GM23248 (cell line): ENCODE data around the gene CAMKMT. TPM values are rescaled to one million over a fixed set of nuclear protein-coding genes. Genes with fewer than 3 reads are reported as not detected.

ENCODE experiments used
- DNase-seq: peaks from one replicate; pipeline ENCODE4 v3.0.0-alpha.2; 2015
- H2AFZ ChIP-seq: fragments of 200-600 bp; sonication (generic); 2 replicates; pipeline ENCODE4 v1.6.1; 2016; ENCODE audit warnings: antibody characterized with exemption
- H3F3A ChIP-seq: fragments of 200-600 bp; sonication (generic); 2 replicates; pipeline ENCODE4 v1.6.1; 2016; ENCODE audit warnings: mild to moderate bottlenecking, antibody characterized with exemption, mixed run types; ENCODE audit not compliant: insufficient read depth
- H3K27ac ChIP-seq: fragments of 200-600 bp; sonication (generic); 2 replicates; pipeline ENCODE4 v1.5.1; 2016; ENCODE audit warnings: mild to moderate bottlenecking
- H3K27me3 ChIP-seq: fragments of 200-600 bp; sonication (generic); replicated peaks from 2 replicates; pipeline ENCODE4 v1.6.1; 2016; ENCODE audit warnings: mild to moderate bottlenecking; ENCODE audit not compliant: insufficient read depth
- H3K36me3 ChIP-seq: fragments of 200-600 bp; sonication (generic); 2 replicates; pipeline ENCODE4 v1.6.1; 2016; ENCODE audit warnings: low read depth, mild to moderate bottlenecking
- H3K4me1 ChIP-seq: fragments of 200-600 bp; sonication (generic); 2 replicates; pipeline ENCODE4 v1.6.1; 2016; ENCODE audit warnings: mild to moderate bottlenecking; ENCODE audit not compliant: insufficient read depth
- H3K4me2 ChIP-seq: fragments of 200-600 bp; sonication (generic); one replicate; pipeline ENCODE4 v1.6.1; 2016; ENCODE audit warnings: mild to moderate bottlenecking; ENCODE audit not compliant: unreplicated experiment
- H3K4me3 ChIP-seq: fragments of 200-600 bp; sonication (generic); 2 replicates; pipeline ENCODE4 v1.5.1; 2016; ENCODE audit warnings: mild to moderate bottlenecking
- H3K79me2 ChIP-seq: fragments of 200-600 bp; sonication (generic); 2 replicates; pipeline ENCODE4 v1.6.1; 2016; ENCODE audit warnings: mild to moderate bottlenecking; ENCODE audit not compliant: insufficient read depth
- H3K9ac ChIP-seq: fragments of 200-600 bp; sonication (generic); 2 replicates; pipeline ENCODE4 v1.6.1; 2016; ENCODE audit warnings: mild to moderate bottlenecking
- H3K9me2 ChIP-seq: fragments of 200-600 bp; sonication (generic); 2 replicates; pipeline ENCODE4 v1.6.1; 2016; ENCODE audit warnings: mixed run types, mild to moderate bottlenecking, moderate library complexity; ENCODE audit not compliant: insufficient read depth
- H3K9me3 ChIP-seq: fragments of 200-600 bp; sonication (generic); one replicate; pipeline ENCODE4 v1.6.1; 2017; ENCODE audit warnings: low read depth
- H4K20me1 ChIP-seq: fragments of 200-600 bp; sonication (generic); 2 replicates; pipeline ENCODE4 v1.6.0; 2016; ENCODE audit not compliant: insufficient read depth
- EZH2 ChIP-seq: fragments of 200-600 bp; sonication (generic); IDR thresholded peaks from 2 replicates; pipeline ENCODE4 v1.6.1; 2018; ENCODE audit warnings: antibody characterized with exemption, mild to moderate bottlenecking; ENCODE audit not compliant: insufficient read depth, poor library complexity, severe bottlenecking
- EZH2phosphoT487 ChIP-seq: fragments of 200-600 bp; sonication (generic); IDR thresholded peaks from 2 replicates; pipeline ENCODE4 v1.6.1; 2018; ENCODE audit warnings: antibody characterized with exemption, moderate library complexity, mild to moderate bottlenecking, low read depth; ENCODE audit not compliant: insufficient read depth
- WGBS, 2 experiments: methylation state at CpG; one replicate each; pipeline ENCODE4 v1.1.6; 2015 to 2017; ENCODE audit warnings: low lambda C conversion rate in 2 of 2, low coverage in 1 of 2; ENCODE audit errors: missing lambda C conversion rate in 2 of 2; 5-methylcytosine and 5-hydroxymethylcytosine counted together
- in situ Hi-C: fragments of 300-500 bp; cut with MboI; formaldehyde crosslinking; loops from 2 replicates; pipeline ENCODE4 v1.15.0; 2020
- polyA plus RNA-seq: library from polyadenylated mRNA; unstranded; fragments of >200 nt; fragmentation: Nextera tagmentation; extraction: Ambion mirVana; gene quantifications from 2 replicates; pipeline ENCODE4 v1.2.1, GENCODE V29; 2016
- total RNA-seq: library from RNA; depleted of rRNA; stranded (reverse); fragments of >200 nt; shearing (Covaris generic); gene quantifications from 2 replicates; pipeline ENCODE4 v1.2.3, GENCODE V29; 2014

CAMKMT gene
- total and polyA plus RNA-seq, 2 experiments from 2014 or later = 3.1 to 6.9 TPM

DNA sequence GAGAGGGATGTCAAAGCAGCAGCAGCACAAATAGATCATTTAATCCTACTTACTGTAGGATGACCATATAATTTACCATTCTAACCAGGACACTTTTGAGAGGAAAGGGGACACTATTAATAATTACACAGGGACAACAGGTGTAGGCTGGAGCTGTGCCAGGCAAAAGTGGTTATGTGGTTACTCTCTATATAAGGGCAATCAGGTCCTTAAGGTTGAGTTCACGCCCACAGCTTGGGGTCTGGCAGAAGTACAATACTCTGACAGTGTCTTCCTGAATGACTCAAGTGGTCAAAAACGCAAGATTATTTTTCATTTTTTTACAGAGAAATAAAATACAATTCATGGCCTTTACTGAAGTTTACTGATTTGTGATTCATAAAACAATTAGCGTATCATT lies 3.2 kb upstream of the CAMKMT start:
- H3F3A ChIP-seq = peaks cover 7% of the 10 kb centered on the region
- in situ Hi-C loops = no loop called here
- no peak for TF ChIP-seq EZH2
- no peak for TF ChIP-seq EZH2phosphoT487
- DNase-seq = peak; percentile 61
- no peaks in the 10 kb centered on the region for H3K27me3 ChIP-seq
- no peaks in the 10 kb centered on the region for H3K36me3 ChIP-seq
- H3K4me3 ChIP-seq = no peak overlapping the region
- H3K9ac ChIP-seq = no peak overlapping the region
- H3K4me1 ChIP-seq = peaks cover 24% of the 10 kb centered on the region
- H3K4me2 ChIP-seq = peak overlapping the region; percentile 41
- peaks cover 70% of the 10 kb centered on the region for H3K79me2 ChIP-seq
- H3K27ac ChIP-seq = no peak overlapping the region
- no peak overlapping the region for H2AFZ ChIP-seq
- 0 out of 2 replicates have a peak, but pooled peaks cover 3% of the 10 kb centered on the region for H4K20me1 ChIP-seq
- H3K9me2 ChIP-seq = no peaks in the 10 kb centered on the region
- no peaks in the 10 kb centered on the region for H3K9me3 ChIP-seq
- 64 to 67% methylated on average over 3 of the region's 3 CpGs for WGBS, 2 experiments

DNA sequence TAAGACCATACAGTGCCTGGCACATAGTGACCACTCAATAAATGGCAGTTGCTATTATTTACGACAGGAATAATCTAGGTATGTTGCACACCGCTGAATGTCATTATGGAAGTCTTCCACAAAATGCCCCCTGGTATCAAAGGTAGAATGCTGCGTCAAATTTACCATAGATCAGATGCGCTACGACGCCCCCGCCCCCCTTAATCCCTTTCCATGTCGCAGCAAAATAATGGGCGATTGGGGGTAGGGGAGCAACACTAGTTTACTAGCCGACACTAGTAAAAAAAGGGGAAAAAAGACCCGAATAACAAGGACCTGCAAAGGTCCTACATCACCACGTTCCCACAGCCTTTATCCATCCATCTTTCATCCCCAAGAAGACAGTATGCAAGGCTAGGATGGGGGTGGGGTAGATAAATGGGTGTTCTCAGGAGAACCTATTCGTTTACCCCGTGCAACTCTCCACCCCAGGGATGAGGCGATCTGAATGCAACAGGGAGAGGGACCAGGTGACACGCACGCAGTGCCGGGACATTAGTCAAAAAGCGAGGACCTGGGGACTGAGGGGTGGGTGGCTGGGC lies 908 bp upstream of the CAMKMT start:
- no peaks in the 10 kb centered on the region for H3K9me3 ChIP-seq
- H4K20me1 ChIP-seq = 0 out of 2 replicates have a peak, but pooled peaks cover 3% of the 10 kb centered on the region
- H3K4me2 ChIP-seq = peak overlapping the region; percentile 88
- H3K9ac ChIP-seq = peak overlapping the region; percentile 94
- DNase-seq = peak; percentile 61
- peaks cover 24% of the 10 kb centered on the region for H3K4me1 ChIP-seq
- H3K27ac ChIP-seq = peak overlapping the region; percentile 97
- in situ Hi-C loops = no loop called here
- no peaks in the 10 kb centered on the region for H3K27me3 ChIP-seq
- TF ChIP-seq EZH2phosphoT487 (no peak), EZH2 (no peak)
- H3K36me3 ChIP-seq = no peaks in the 10 kb centered on the region
- H3K79me2 ChIP-seq = peaks cover 69% of the 10 kb centered on the region
- H3F3A ChIP-seq = peaks cover 7% of the 10 kb centered on the region
- 1 to 2% methylated on average over 19 of the region's 19 CpGs for WGBS, 2 experiments
- H2AFZ ChIP-seq = peak overlapping the region; percentile 99
- peak overlapping the region; percentile 96 for H3K4me3 ChIP-seq
- no peaks in the 10 kb centered on the region for H3K9me2 ChIP-seq

DNA sequence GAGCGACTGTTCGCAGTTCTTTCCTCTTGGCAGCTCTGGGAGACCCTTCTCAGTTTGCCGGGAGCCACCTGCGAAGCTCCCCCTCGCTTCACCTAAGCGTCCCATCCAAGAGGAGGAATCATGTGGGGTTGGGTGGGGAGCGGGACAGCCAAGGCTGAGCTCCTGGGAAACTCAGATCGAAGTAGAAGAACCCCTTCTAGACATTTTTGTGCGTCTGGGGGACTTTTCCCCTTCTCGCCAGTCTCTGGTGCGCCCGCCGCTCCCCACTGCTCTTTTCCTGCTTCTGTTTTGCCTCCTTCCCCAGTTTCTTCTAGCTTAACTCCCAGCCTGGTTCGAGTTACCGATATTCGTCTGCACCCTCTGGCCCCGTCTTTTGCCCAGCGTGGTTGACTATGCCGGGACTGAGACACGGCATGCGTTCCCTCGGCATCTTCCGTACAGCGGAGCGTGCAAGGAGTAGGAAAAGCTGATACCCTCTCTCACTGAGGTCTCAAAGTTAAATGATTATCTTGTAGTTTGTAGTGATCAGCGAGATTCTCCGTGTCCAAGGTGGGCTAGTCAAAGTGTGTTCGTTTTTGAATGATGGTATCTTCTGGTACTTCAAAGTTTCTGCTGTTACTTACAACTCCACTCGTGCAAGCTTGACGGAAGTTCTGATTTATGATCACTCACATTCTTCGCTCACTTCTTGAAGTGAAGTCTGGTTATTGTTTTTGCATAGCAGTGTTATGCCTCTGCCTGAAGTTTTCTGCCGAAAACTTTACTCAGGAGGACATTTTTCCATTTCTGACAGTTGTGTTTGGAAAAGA lies 664 bp downstream of the CAMKMT start:
- DNase-seq = peak; percentile 83
- Histone ChIP-seq H3K9me2 (no peaks in the 10 kb centered on the region), H3K9ac (peak overlapping the region; percentile 94), H3K36me3 (no peaks in the 10 kb centered on the region), H3K27ac (peak overlapping the region; percentile 97), H3F3A (peaks cover 7% of the 10 kb centered on the region), H3K27me3 (no peaks in the 10 kb centered on the region), H3K79me2 (peaks cover 53% of the 10 kb centered on the region), H3K9me3 (no peaks in the 10 kb centered on the region), H3K4me1 (peaks cover 24% of the 10 kb centered on the region), H3K4me3 (peak overlapping the region; percentile 96), H4K20me1 (no peaks in the 10 kb centered on the region), H2AFZ (peak overlapping the region; percentile 99), H3K4me2 (peak overlapping the region; percentile 88)
- WGBS, 2 experiments = 1 to 2% methylated on average over 31 to 32 of the region's 32 CpGs
- TF ChIP-seq EZH2phosphoT487 = no peak
- no peak for TF ChIP-seq EZH2
- in situ Hi-C loops = no loop called here

DNA sequence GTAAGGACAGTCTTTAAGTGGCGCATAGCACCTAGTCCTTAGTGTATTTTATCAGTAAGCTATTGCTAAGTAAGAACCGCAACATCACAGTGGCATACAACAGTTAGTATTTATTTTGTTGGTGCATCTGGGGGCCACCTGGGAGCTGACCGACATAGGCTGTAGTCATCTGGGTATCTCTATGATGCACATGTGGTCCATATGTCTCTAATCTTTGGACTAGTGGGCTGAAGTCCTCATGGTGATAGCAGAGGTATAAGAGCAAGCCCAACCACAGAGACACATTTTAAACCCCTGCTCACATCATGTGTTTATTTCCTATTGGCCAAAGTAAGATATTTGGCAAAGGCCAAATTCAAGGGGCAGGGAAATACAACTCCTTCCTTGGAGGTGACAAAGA lies 2.9 kb downstream of the CAMKMT start:
- in situ Hi-C loops = no loop called here
- Histone ChIP-seq H3K36me3 (no peaks in the 10 kb centered on the region), H3K9me3 (no peaks in the 10 kb centered on the region), H3K9me2 (no peaks in the 10 kb centered on the region), H3K27me3 (no peaks in the 10 kb centered on the region), H3K27ac (no peak overlapping the region), H3K4me1 (peaks cover 14% of the 10 kb centered on the region; the same call in 1 of the 2 replicates), H4K20me1 (no peaks in the 10 kb centered on the region), H3K4me2 (no peak overlapping the region), H3K79me2 (peaks cover 33% of the 10 kb centered on the region), H3K4me3 (no peak overlapping the region), H3F3A (peaks cover 7% of the 10 kb centered on the region), H2AFZ (no peak overlapping the region), H3K9ac (no peak overlapping the region)
- TF ChIP-seq EZH2 (no peak), EZH2phosphoT487 (no peak)
- no peak for DNase-seq
- WGBS, 2 experiments = 65 to 75% methylated on average over 3 of the region's 3 CpGs
